Measurements from ENCODE around the gene FHL1.
"Not testable (repeated sequence)": the region's sequence is repeated elsewhere in the genome, so short reads cannot be mapped to it uniquely, and the experiment has no call there.

Gene FHL1

GRCh38 chrX:136212557-136213111 lies 65.3 kb downstream of the FHL1 start:
- TF ChIP-seq POLR2A (IDR thresholded peaks at IDR 0.05; ENCODE audit: low read length) = no peak
- no peak for TF ChIP-seq GATA1 (IDR thresholded peaks at IDR 0.05; ENCODE audit: low read depth, low read length)
- no peak for DNase-seq

GRCh38 chrX:136214551-136214950 lies 67.2 kb downstream of the FHL1 start:
- no peak for DNase-seq
- TF ChIP-seq POLR2A (IDR thresholded peaks at IDR 0.05; ENCODE audit: low read length) = no peak
- no peak for TF ChIP-seq GATA1 (IDR thresholded peaks at IDR 0.05; ENCODE audit: low read depth, low read length)

- no peak for DNase-seq
- no peak for TF ChIP-seq GATA1 (IDR thresholded peaks at IDR 0.05; ENCODE audit: low read depth, low read length)
- no peak for TF ChIP-seq POLR2A (IDR thresholded peaks at IDR 0.05; ENCODE audit: low read length)
Observed at GRCh38 chrX:136215559-136215958, 68.2 kb downstream of the FHL1 start.

- TF ChIP-seq POLR2A (IDR thresholded peaks at IDR 0.05; ENCODE audit: low read length) (no peak), GATA1 (IDR thresholded peaks at IDR 0.05; ENCODE audit: low read depth, low read length) (no peak)
- no peak for DNase-seq
Observed at GRCh38 chrX:136219893-136220292, 72.6 kb downstream of the FHL1 start.

GRCh38 chrX:136220540-136220939 lies 73.2 kb downstream of the FHL1 start:
- DNase-seq = no peak
- TF ChIP-seq POLR2A (IDR thresholded peaks at IDR 0.05; ENCODE audit: low read length) = no peak
- TF ChIP-seq GATA1 (IDR thresholded peaks at IDR 0.05; ENCODE audit: low read depth, low read length) = no peak

GRCh38 chrX:136220951-136221350 lies 73.6 kb downstream of the FHL1 start:
- no peak for TF ChIP-seq GATA1 (IDR thresholded peaks at IDR 0.05; ENCODE audit: low read depth, low read length)
- no peak for TF ChIP-seq POLR2A (IDR thresholded peaks at IDR 0.05; ENCODE audit: low read length)
- no peak for DNase-seq

GRCh38 chrX:136221851-136222513 lies 74.6 kb downstream of the FHL1 start:
- no peak for DNase-seq
- no peak for TF ChIP-seq POLR2A (IDR thresholded peaks at IDR 0.05; ENCODE audit: low read length)
- TF ChIP-seq GATA1 (IDR thresholded peaks at IDR 0.05; ENCODE audit: low read depth, low read length) = no peak

GRCh38 chrX:136227074-136227473 lies 79.7 kb downstream of the FHL1 start:
- TF ChIP-seq GATA1 (IDR thresholded peaks at IDR 0.05; ENCODE audit: low read depth, low read length) (no peak), POLR2A (IDR thresholded peaks at IDR 0.05; ENCODE audit: low read length) (no peak)
- no peak for DNase-seq

GRCh38 chrX:136227948-136228838 lies 80.9 kb downstream of the FHL1 start:
- TF ChIP-seq POLR2A (IDR thresholded peaks at IDR 0.05; ENCODE audit: low read length) = no peak
- no peak for TF ChIP-seq GATA1 (IDR thresholded peaks at IDR 0.05; ENCODE audit: low read depth, low read length)
- no peak for DNase-seq

- TF ChIP-seq POLR2A (IDR thresholded peaks at IDR 0.05; ENCODE audit: low read length) (no peak), GATA1 (IDR thresholded peaks at IDR 0.05; ENCODE audit: low read depth, low read length) (no peak)
- DNase-seq = no peak
Observed at GRCh38 chrX:136228839-136229207, 81.5 kb downstream of the FHL1 start.

GRCh38 chrX:136237074-136237473 lies 89.7 kb downstream of the FHL1 start:
- no peak for DNase-seq
- TF ChIP-seq POLR2A (IDR thresholded peaks at IDR 0.05; ENCODE audit: low read length) (no peak), GATA1 (IDR thresholded peaks at IDR 0.05; ENCODE audit: low read depth, low read length) (no peak)

GRCh38 chrX:136237849-136238248 lies 90.5 kb downstream of the FHL1 start:
- DNase-seq = not testable (repeated sequence)

GRCh38 chrX:136246201-136246600 lies 98.9 kb downstream of the FHL1 start:
- no peak for DNase-seq
- no peak for TF ChIP-seq GATA1 (IDR thresholded peaks at IDR 0.05; ENCODE audit: low read depth, low read length)
- no peak for TF ChIP-seq POLR2A (IDR thresholded peaks at IDR 0.05; ENCODE audit: low read length)

GRCh38 chrX:136250191-136251040 lies 103.1 kb downstream of the FHL1 start:
- peak; percentile 28 to 35 for DNase-seq
- no peak for TF ChIP-seq GATA1 (IDR thresholded peaks at IDR 0.05; ENCODE audit: low read depth, low read length)
- TF ChIP-seq POLR2A (IDR thresholded peaks at IDR 0.05; ENCODE audit: low read length) = peak; percentile 32
